HepG2 (cell line): ENCODE measurements around the gene DIO1. TPM values are rescaled to one million over a fixed set of nuclear protein-coding genes. Genes with fewer than 3 reads are reported as not detected.
A peak's percentile ranks its signal among the peaks of the same experiment; 100 is the strongest.

Experiments
- CCDC6 ChIP-seq: sonication (generic); formaldehyde crosslinking; IDR thresholded peaks from 2 replicates; pipeline ENCODE4 v1.8.1; 2022; ENCODE audit warnings: mild to moderate bottlenecking, missing genetic modification reagents, moderate library complexity
- FOSL1 ChIP-seq: sonication (generic); formaldehyde crosslinking; IDR thresholded peaks from 2 replicates; pipeline ENCODE4 v1.9.0; 2021; ENCODE audit warnings: missing genetic modification reagents, borderline replicate concordance
- HES4 ChIP-seq: sonication (generic); formaldehyde crosslinking; IDR thresholded peaks from 2 replicates; pipeline ENCODE4 v1.9.0; 2021; ENCODE audit warnings: mild to moderate bottlenecking, missing genetic modification reagents, borderline replicate concordance
- KDM4B ChIP-seq: sonication (generic); formaldehyde crosslinking; IDR thresholded peaks from 2 replicates; pipeline ENCODE4 v1.4.0; 2020; ENCODE audit warnings: missing genetic modification reagents
- LCORL ChIP-seq, 2 experiments: fragments of 450-650 bp in 1 of 2; sonication (generic) in 1 of 2; formaldehyde crosslinking in 1 of 2; IDR thresholded peaks; 2 replicates each; pipeline versions ENCODE4 v1.5.0 to v1.6.1; 2017 to 2020; ENCODE audit warnings: antibody characterized with exemption in 1 of 2, missing genetic modification reagents in 1 of 2
- NAIF1 ChIP-seq: sonication (generic); formaldehyde crosslinking; IDR thresholded peaks from 2 replicates; pipeline ENCODE4 v1.5.0; 2020; ENCODE audit warnings: mild to moderate bottlenecking, missing genetic modification reagents, borderline replicate concordance
- NFAT5 ChIP-seq: sonication (generic); formaldehyde crosslinking; IDR thresholded peaks from 2 replicates; pipeline ENCODE4 v1.4.0; 2020; ENCODE audit warnings: missing genetic modification reagents
- PAX8 ChIP-seq: sonication (generic); formaldehyde crosslinking; IDR thresholded peaks from 2 replicates; pipeline ENCODE4 v1.8.0; 2022; ENCODE audit warnings: mild to moderate bottlenecking, missing genetic modification reagents, borderline replicate concordance
- PAXIP1 ChIP-seq: sonication (generic); formaldehyde crosslinking; conservative IDR thresholded peaks from 2 replicates; pipeline ENCODE4 v1.4.0; 2020; ENCODE audit warnings: mild to moderate bottlenecking, missing genetic modification reagents, moderate library complexity
- PHF20 ChIP-seq: sonication (generic); formaldehyde crosslinking; IDR thresholded peaks from 2 replicates; pipeline ENCODE4 v1.5.0; 2020; ENCODE audit warnings: mild to moderate bottlenecking, missing genetic modification reagents
- SATB2 ChIP-seq: sonication (generic); formaldehyde crosslinking; IDR thresholded peaks from 2 replicates; pipeline ENCODE4 v1.5.0; 2020; ENCODE audit warnings: missing genetic modification reagents
- SIN3B ChIP-seq: fragments of 150-350 bp; IDR thresholded peaks from 2 replicates; pipeline ENCODE4 v1.6.1; 2014; ENCODE audit warnings: low read length
- TCF12 ChIP-seq, 2 experiments: fragments of 450-650 bp in 1 of 2; sonication (generic) in 1 of 2; formaldehyde crosslinking in 1 of 2; IDR thresholded peaks; 2 replicates each; pipeline versions ENCODE4 v1.6.1 to v1.8.0; 2017 to 2022; ENCODE audit warnings: antibody characterized with exemption in 1 of 2, mild to moderate bottlenecking in 1 of 2, missing genetic modification reagents in 1 of 2, moderate library complexity in 1 of 2
- TGIF2 ChIP-seq: IDR thresholded peaks from 2 replicates; pipeline ENCODE4 v1.6.1; 2016; ENCODE audit warnings: control low read depth, missing compliant biosample characterization
- ZFP1 ChIP-seq: IDR thresholded peaks from 2 replicates; pipeline ENCODE4 v1.6.1; 2016
- ZNF468 ChIP-seq: sonication (generic); formaldehyde crosslinking; IDR thresholded peaks from 2 replicates; pipeline ENCODE4 v1.8.0; 2022; ENCODE audit warnings: mild to moderate bottlenecking, moderate library complexity, missing genetic modification reagents
- ZNF562 ChIP-seq: sonication (generic); formaldehyde crosslinking; IDR thresholded peaks from 2 replicates; pipeline ENCODE4 v1.8.0; 2022; ENCODE audit warnings: missing genetic modification reagents, borderline replicate concordance
- ZNF883 ChIP-seq: sonication (generic); formaldehyde crosslinking; IDR thresholded peaks from 2 replicates; pipeline ENCODE4 v1.5.1; 2020; ENCODE audit warnings: mild to moderate bottlenecking, missing genetic modification reagents; ENCODE audit errors: not compliant biosample characterization
- polyA plus RNA-seq, 8 experiments: library from polyadenylated mRNA; depleted of rRNA in 3 of 8; stranded (reverse) in 7 of 8; unstranded in 1 of 8; fragments of >200 nt; fragmentation: Illumina TruSeq in 4 of 8; extraction: Trizol in 4 of 8; gene quantifications; 2 replicates each; pipeline versions ENCODE4 v1.2.1 to v1.2.3, GENCODE V29; 2011 to 2016; ENCODE audit warnings: low read depth in 4 of 8, missing spikeins in 1 of 8, mixed read lengths in 1 of 8; ENCODE audit not compliant: insufficient read depth in 1 of 8
- total RNA-seq, 5 experiments: library from RNA; depleted of rRNA; stranded (reverse); fragments of >200 nt; fragmentation: Illumina TruSeq; extraction: Trizol; gene quantifications; 2 replicates each; pipeline ENCODE4 v1.2.3, GENCODE V29; 2016; ENCODE audit warnings: low read depth in 1 of 5
- TF ChIP-seq, protein P1 (sequence below): sonication (generic); formaldehyde crosslinking; IDR thresholded peaks from 2 replicates; pipeline ENCODE4 v1.4.0; 2020; ENCODE audit warnings: low read depth, mild to moderate bottlenecking, missing genetic modification reagents

DIO1 gene
- total and polyA plus RNA-seq, 2 of the 13 experiments (the other 11 are each of a cell fraction or from before 2014, with no cell fraction given), result 13.5 to 45.6 TPM

GRCh38 chr1:53889304-53890298, 4.4 kb upstream of the DIO1 start, which contains the start of gene YIPF1 (continued):
- TF ChIP-seq PAXIP1 (CRISPR knock-in tag), result peak; percentile 47
- TF ChIP-seq TCF12 (IDR thresholded peaks at IDR 0.05), result no peak
- no peak for TF ChIP-seq TCF12 (CRISPR knock-in tag; IDR thresholded peaks at IDR 0.05)
- peak; percentile 58; the same call in 1 of the 2 replicates for TF ChIP-seq KDM4B (CRISPR knock-in tag)
- peak; percentile 69 for TF ChIP-seq PHF20
- no peak for TF ChIP-seq ZNF562 (CRISPR knock-in tag)
- TF ChIP-seq CCDC6 (CRISPR knock-in tag), result no peak
- no peak for TF ChIP-seq ZNF883 (CRISPR knock-in tag)
- no peak for TF ChIP-seq ZFP1 (CRISPR knock-in tag)
- 0 out of 2 replicates have a peak, but pooled peaks have one; percentile 15 for TF ChIP-seq SIN3B
- TF ChIP-seq TGIF2 (CRISPR knock-in tag), result peak; percentile 59; the same call in 1 of the 2 replicates
- TF ChIP-seq, protein P1, sequence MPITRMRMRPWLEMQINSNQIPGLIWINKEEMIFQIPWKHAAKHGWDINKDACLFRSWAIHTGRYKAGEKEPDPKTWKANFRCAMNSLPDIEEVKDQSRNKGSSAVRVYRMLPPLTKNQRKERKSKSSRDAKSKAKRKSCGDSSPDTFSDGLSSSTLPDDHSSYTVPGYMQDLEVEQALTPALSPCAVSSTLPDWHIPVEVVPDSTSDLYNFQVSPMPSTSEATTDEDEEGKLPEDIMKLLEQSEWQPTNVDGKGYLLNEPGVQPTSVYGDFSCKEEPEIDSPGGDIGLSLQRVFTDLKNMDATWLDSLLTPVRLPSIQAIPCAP (CRISPR knock-in tag), result no peak
- TF ChIP-seq ZNF468 (CRISPR knock-in tag), result no peak
- no peak for TF ChIP-seq PAX8 (CRISPR knock-in tag)
- TF ChIP-seq HES4 (CRISPR knock-in tag), result no peak
- no peak for TF ChIP-seq NFAT5 (CRISPR knock-in tag)
- TF ChIP-seq LCORL (IDR thresholded peaks at IDR 0.05), result no peak
- peak; percentile 69; the same call in 1 of the 2 replicates for TF ChIP-seq LCORL (CRISPR knock-in tag; IDR thresholded peaks at IDR 0.05)
- TF ChIP-seq SATB2 (CRISPR knock-in tag), result no peak
- no peak for TF ChIP-seq FOSL1 (CRISPR knock-in tag)
- no peak for TF ChIP-seq NAIF1
